Suprapubic skin (tissue), 4 donors: Measurements from ENCODE around the gene TAPBP. TPM values are rescaled to one million over a fixed set of nuclear protein-coding genes. Genes with fewer than 3 reads are reported as not detected.

Experiments used
- DNase-seq, 2 donors: peaks; one replicate each; pipeline ENCODE4 v3.0.0-alpha.2; 2019; ENCODE audit warnings: low spot score in 2 of 2
- H3K27ac ChIP-seq: fragments of 200-600 bp; sonication (generic); one replicate; pipeline ENCODE4 v1.5.1; 2019
- H3K27me3 ChIP-seq: fragments of 200-600 bp; sonication (generic); one replicate; pipeline ENCODE4 v1.5.1; 2019
- H3K36me3 ChIP-seq: fragments of 200-600 bp; sonication (generic); one replicate; pipeline ENCODE4 v1.5.1; 2019
- H3K4me1 ChIP-seq: fragments of 200-600 bp; sonication (generic); one replicate; pipeline ENCODE4 v1.5.1; 2019
- H3K4me3 ChIP-seq: fragments of 200-600 bp; sonication (generic); one replicate; pipeline ENCODE4 v1.5.1; 2019; ENCODE audit warnings: mild to moderate bottlenecking
- H3K9me3 ChIP-seq: fragments of 200-600 bp; sonication (generic); one replicate; pipeline ENCODE4 v1.5.1; 2019
- EP300 ChIP-seq: sonication (generic); formaldehyde crosslinking; IDR thresholded peaks from one replicate; pipeline ENCODE4 v1.6.1; 2017; ENCODE audit warnings: antibody characterized with exemption
- POLR2A ChIP-seq, 2 donors: fragments of 450-650 bp; IDR thresholded peaks; one replicate each; pipeline ENCODE4 v1.6.1; 2017; ENCODE audit warnings: antibody characterized with exemption in 2 of 2, mild to moderate bottlenecking in 2 of 2, moderate library complexity in 2 of 2
- POLR2AphosphoS5 ChIP-seq, 3 donors: sonication (generic); formaldehyde crosslinking; IDR thresholded peaks; one replicate each; pipeline ENCODE4 v1.6.1; 2017; ENCODE audit warnings: antibody characterized with exemption in 3 of 3
- WGBS: methylation state at CpG from one replicate; pipeline ENCODE4 v1.1.5; 2018; 5-methylcytosine and 5-hydroxymethylcytosine counted together
- total RNA-seq, 4 donors: library from RNA; depleted of rRNA; stranded (reverse); fragments of >200 nt; gene quantifications; one replicate each; pipeline ENCODE4 v1.1.0, GENCODE V29; 2016
- TF ChIP-seq, protein P1 (sequence below), 2 donors: fragments of 200-600 bp in 1 of 2; fragments of 450-650 bp in 1 of 2; sonication (generic) in 1 of 2; IDR thresholded peaks; one replicate each; pipeline ENCODE4 v1.5.1; 2016 to 2019; ENCODE audit warnings: antibody characterized with exemption in 2 of 2, mild to moderate bottlenecking in 1 of 2, moderate library complexity in 1 of 2

The TAPBP gene
- total RNA-seq, 4 donors from 2014 or later: 91.5 to 132 (median 108) TPM

DNA sequence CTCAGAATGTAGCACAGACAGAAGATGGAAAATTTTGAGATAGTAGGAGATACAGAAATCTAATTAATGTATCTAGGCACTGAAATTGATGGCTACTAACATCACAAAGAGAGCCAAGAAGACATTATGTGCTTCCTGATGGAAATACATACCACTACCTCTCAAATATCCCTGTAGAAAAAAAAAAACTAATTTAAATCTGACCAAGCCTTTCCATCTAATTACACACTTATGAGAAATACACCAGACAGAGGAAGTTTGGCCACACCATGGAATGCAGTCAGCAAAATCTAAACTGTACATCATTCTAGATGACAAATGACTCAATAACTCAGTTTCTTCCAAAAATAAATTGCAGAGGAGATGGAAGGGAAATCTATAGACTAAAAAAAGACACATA is 61.1 kb downstream of the TAPBP start:
- Histone ChIP-seq H3K27ac (no peak overlapping the region), H3K4me1 (peaks cover 31% of the 10 kb centered on the region), H3K4me3 (no peak overlapping the region), H3K9me3 (no peaks in the 10 kb centered on the region), H3K27me3 (no peaks in the 10 kb centered on the region), H3K36me3 (peaks cover 29% of the 10 kb centered on the region)
- TF ChIP-seq POLR2AphosphoS5 (IDR thresholded peaks at IDR 0.05): no peak
- TF ChIP-seq, protein P1, sequence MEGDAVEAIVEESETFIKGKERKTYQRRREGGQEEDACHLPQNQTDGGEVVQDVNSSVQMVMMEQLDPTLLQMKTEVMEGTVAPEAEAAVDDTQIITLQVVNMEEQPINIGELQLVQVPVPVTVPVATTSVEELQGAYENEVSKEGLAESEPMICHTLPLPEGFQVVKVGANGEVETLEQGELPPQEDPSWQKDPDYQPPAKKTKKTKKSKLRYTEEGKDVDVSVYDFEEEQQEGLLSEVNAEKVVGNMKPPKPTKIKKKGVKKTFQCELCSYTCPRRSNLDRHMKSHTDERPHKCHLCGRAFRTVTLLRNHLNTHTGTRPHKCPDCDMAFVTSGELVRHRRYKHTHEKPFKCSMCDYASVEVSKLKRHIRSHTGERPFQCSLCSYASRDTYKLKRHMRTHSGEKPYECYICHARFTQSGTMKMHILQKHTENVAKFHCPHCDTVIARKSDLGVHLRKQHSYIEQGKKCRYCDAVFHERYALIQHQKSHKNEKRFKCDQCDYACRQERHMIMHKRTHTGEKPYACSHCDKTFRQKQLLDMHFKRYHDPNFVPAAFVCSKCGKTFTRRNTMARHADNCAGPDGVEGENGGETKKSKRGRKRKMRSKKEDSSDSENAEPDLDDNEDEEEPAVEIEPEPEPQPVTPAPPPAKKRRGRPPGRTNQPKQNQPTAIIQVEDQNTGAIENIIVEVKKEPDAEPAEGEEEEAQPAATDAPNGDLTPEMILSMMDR (IDR thresholded peaks at IDR 0.05): no peak
- no peak for TF ChIP-seq POLR2A (IDR thresholded peaks at IDR 0.05)
- no peak for TF ChIP-seq EP300
- DNase-seq: no peak

- TF ChIP-seq POLR2AphosphoS5 (IDR thresholded peaks at IDR 0.05) (no peak), EP300 (no peak), POLR2A (IDR thresholded peaks at IDR 0.05) (no peak)
- TF ChIP-seq, protein P1 (IDR thresholded peaks at IDR 0.05): no peak
- H3K4me3 ChIP-seq: no peak overlapping the region
- no peaks in the 10 kb centered on the region for H3K27me3 ChIP-seq
- peaks cover 20% of the 10 kb centered on the region for H3K36me3 ChIP-seq
- WGBS: 84% methylated on average over 6 of the region's 6 CpGs
- peaks cover 34% of the 10 kb centered on the region for H3K4me1 ChIP-seq
- DNase-seq: peak in 1 of 2 donors; percentile 8
- H3K27ac ChIP-seq: no peak overlapping the region
- no peaks in the 10 kb centered on the region for H3K9me3 ChIP-seq
Observed at GRCh38 chr6:33251395-33252012, 62.4 kb downstream of the TAPBP start.

DNA sequence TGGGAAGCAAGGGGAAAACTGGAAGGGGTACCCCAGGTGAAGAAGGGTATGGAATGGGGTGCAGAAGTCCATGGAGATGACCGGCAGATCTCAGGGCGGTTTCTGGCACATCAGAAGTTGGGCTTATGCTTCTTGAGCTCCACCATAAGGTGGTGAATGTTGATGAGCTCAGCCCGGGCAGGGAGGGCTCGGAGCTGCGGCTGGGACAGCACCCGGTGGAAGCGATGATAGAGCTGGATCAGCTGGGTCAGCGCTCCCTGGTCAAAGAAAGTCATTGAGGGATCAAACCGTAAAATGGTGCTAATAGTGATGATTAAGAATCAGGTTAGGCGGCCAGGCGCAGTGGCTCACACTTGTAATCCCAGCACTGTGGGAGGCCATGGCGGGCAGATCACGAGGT is 63.1 kb downstream of the TAPBP start:
- peaks cover 34% of the 10 kb centered on the region for H3K4me1 ChIP-seq
- H3K4me3 ChIP-seq: no peak overlapping the region
- no peak overlapping the region for H3K27ac ChIP-seq
- WGBS: 95% methylated on average over 13 of the region's 13 CpGs
- peaks cover 20% of the 10 kb centered on the region for H3K36me3 ChIP-seq
- no peaks in the 10 kb centered on the region for H3K27me3 ChIP-seq
- TF ChIP-seq, protein P1 (IDR thresholded peaks at IDR 0.05): no peak
- TF ChIP-seq EP300 (no peak), POLR2AphosphoS5 (IDR thresholded peaks at IDR 0.05) (no peak), POLR2A (IDR thresholded peaks at IDR 0.05) (no peak)
- peak in 1 of 2 donors; percentile 54 for DNase-seq
- no peaks in the 10 kb centered on the region for H3K9me3 ChIP-seq

GRCh38 chr6:33249732-33250630 is 63.9 kb downstream of the TAPBP start:
- peaks cover 34% of the 10 kb centered on the region for H3K4me1 ChIP-seq
- peak overlapping the region; percentile 96 for H3K27ac ChIP-seq
- no peaks in the 10 kb centered on the region for H3K9me3 ChIP-seq
- WGBS: 15% methylated on average over 14 of the region's 15 CpGs
- no peaks in the 10 kb centered on the region for H3K27me3 ChIP-seq
- TF ChIP-seq, protein P1 (IDR thresholded peaks at IDR 0.05): no peak
- TF ChIP-seq POLR2A (IDR thresholded peaks at IDR 0.05) (no peak), EP300 (no peak), POLR2AphosphoS5 (IDR thresholded peaks at IDR 0.05) (no peak)
- DNase-seq: peak in 1 of 2 donors; percentile 61
- H3K36me3 ChIP-seq: peaks cover 18% of the 10 kb centered on the region
- H3K4me3 ChIP-seq: peak overlapping the region; percentile 71

Other genes starting within 250 kb of the TAPBP start
- 100 to 1,000 TPM in 1 of 4 donors, 10 to 100 TPM in 3; 21.1 to 101 (median 91.3) TPM for gene HLA-DPA1, start 240.4 kb downstream of the TAPBP start, total RNA-seq
- gene HLA-DPB1, start 238.1 kb downstream of the TAPBP start, total RNA-seq: 10 to 100 TPM; 23.7 to 76.6 (median 51.7) TPM
- under 1 TPM; 0.21 to 0.97 (median 0.40) TPM for gene COL11A2, start 121.6 kb downstream of the TAPBP start, total RNA-seq
- 10 to 100 TPM; 18.6 to 47.9 (median 26.9) TPM for gene RXRB, start 113.4 kb downstream of the TAPBP start, total RNA-seq
- gene SLC39A7, start 113.2 kb downstream of the TAPBP start, total RNA-seq: 10 to 100 TPM; 29.3 to 46.3 (median 41.9) TPM
- gene HSD17B8, start 109.4 kb downstream of the TAPBP start, total RNA-seq: 10 to 100 TPM; 26.2 to 66.0 (median 50.5) TPM
- 10 to 100 TPM; 11.5 to 18.1 (median 14.9) TPM for gene RING1, start 105.6 kb downstream of the TAPBP start, total RNA-seq
- gene VPS52, start 42.2 kb downstream of the TAPBP start, total RNA-seq: 10 to 100 TPM; 44.4 to 75.1 (median 59.0) TPM
- gene RPS18, start 42.0 kb downstream of the TAPBP start, total RNA-seq: 1,000 to 10,000 TPM; 2,261 to 4,381 (median 4,042) TPM
- 10 to 100 TPM; 16.6 to 26.2 (median 18.2) TPM for gene B3GALT4, start 37.0 kb downstream of the TAPBP start, total RNA-seq
- 10 to 100 TPM; 41.3 to 67.2 (median 50.2) TPM for gene WDR46, start 24.8 kb downstream of the TAPBP start, total RNA-seq
- gene PFDN6, start 24.5 kb downstream of the TAPBP start, total RNA-seq: 10 to 100 TPM; 20.5 to 31.5 (median 22.3) TPM
- 100 to 1,000 TPM in 1 of 4 donors, 10 to 100 TPM in 3; 80.8 to 118 (median 96.6) TPM for gene RGL2, start 15.1 kb downstream of the TAPBP start, total RNA-seq
- gene ZBTB22, start 3.7 kb upstream of the TAPBP start, total RNA-seq: 10 to 100 TPM; 32.1 to 36.8 (median 33.4) TPM
- 10 to 100 TPM; 35.6 to 53.2 (median 42.5) TPM for gene DAXX, start 8.9 kb upstream of the TAPBP start, total RNA-seq
- gene KIFC1, start 77.7 kb upstream of the TAPBP start, total RNA-seq: 10 to 100 TPM in 2 of 4 donors, 1 to 10 TPM in 2; 3.2 to 19.5 (median 9.8) TPM
- 100 to 1,000 TPM in 1 of 4 donors, 10 to 100 TPM in 3; 35.9 to 102 (median 48.6) TPM for gene PHF1, start 96.9 kb upstream of the TAPBP start, total RNA-seq
- 100 to 1,000 TPM; 119 to 185 (median 159) TPM for gene CUTA, start 104.0 kb upstream of the TAPBP start, total RNA-seq
- 10 to 100 TPM; 13.5 to 30.4 (median 14.0) TPM for gene SYNGAP1, start 106.0 kb upstream of the TAPBP start, total RNA-seq
- 1 to 10 TPM; 5.9 to 9.9 (median 7.4) TPM for gene ZBTB9, start 140.5 kb upstream of the TAPBP start, total RNA-seq